IMR-90 (cell line): Measurements from ENCODE around the gene PCID2. TPM values are rescaled to one million over a fixed set of nuclear protein-coding genes. Genes with fewer than 3 reads are reported as not detected.
A peak's percentile ranks its signal among the peaks of the same experiment; 100 is the strongest.

Experiments used
- ATAC-seq: fragments of 200-7000 bp; cut with Tn5 transposase; 2 replicates; pipeline ENCODE4 v1.9.1; 2020; ENCODE audit warnings: low read depth, mild to moderate bottlenecking, moderate library complexity
- BruUV-seq: library from RNA; stranded (reverse); fragments of 400-500 nt; replicated peaks from 2 replicates; lab custom pipeline; 2021; lab: Mats Ljungman, UMichigan
- CTCF ChIA-PET: fragments of 300-600 bp; formaldehyde crosslinking; extraction: SDS; loops from one replicate; lab custom pipeline; 2021; ENCODE audit warnings: antibody characterized with exemption; lab: Yijun Ruan, JAX
- POLR2A ChIA-PET: fragments of 300-600 bp; sonication (Branson Sonifier 250); formaldehyde crosslinking; loops from one replicate; lab custom pipeline; 2022; ENCODE audit warnings: antibody characterized with exemption; ENCODE audit not compliant: unreplicated experiment; lab: Charles Lee
- DNase-seq: peaks from one replicate; pipeline ENCODE4 v3.0.0; 2013
- H2AFZ ChIP-seq: replicated peaks from 2 replicates; pipeline ENCODE3; 2013; ENCODE audit warnings: low read length, mild to moderate bottlenecking; ENCODE audit not compliant: poor library complexity
- H2AK5ac ChIP-seq: 2 replicates; pipeline ENCODE4 v1.6.1; 2013; ENCODE audit warnings: low read depth, low read length, inconsistent platforms
- H2AK9ac ChIP-seq: replicated peaks from 2 replicates; pipeline ENCODE3; 2013; ENCODE audit warnings: mild to moderate bottlenecking, low read depth, low read length, moderate library complexity; ENCODE audit not compliant: poor library complexity
- H2BK120ac ChIP-seq: 2 replicates; pipeline ENCODE4 v1.6.1; 2013; ENCODE audit warnings: low read depth, low read length, inconsistent platforms
- H2BK15ac ChIP-seq: 3 replicates; pipeline ENCODE4 v1.6.1; 2013; ENCODE audit warnings: low read depth, low read length, inconsistent platforms
- H2BK20ac ChIP-seq: 2 replicates; pipeline ENCODE4 v1.6.1; 2013; ENCODE audit warnings: low read depth, mild to moderate bottlenecking, inconsistent platforms, low read length, moderate library complexity
- H2BK5ac ChIP-seq: 2 replicates; pipeline ENCODE4 v1.6.1; 2013; ENCODE audit warnings: mild to moderate bottlenecking, low read depth, low read length, inconsistent platforms; ENCODE audit not compliant: poor library complexity, severe bottlenecking
- H3K14ac ChIP-seq: replicated peaks from 2 replicates; pipeline ENCODE4 v1.6.1; 2013; ENCODE audit warnings: low read depth, low read length, inconsistent platforms
- H3K18ac ChIP-seq: 2 replicates; pipeline ENCODE4 v1.6.1; 2013; ENCODE audit warnings: low read depth, low read length, control low read depth
- H3K23ac ChIP-seq: 2 replicates; pipeline ENCODE4 v1.6.1; 2013; ENCODE audit warnings: low read depth, low read length, inconsistent platforms
- H3K27ac ChIP-seq: 2 replicates; pipeline ENCODE4 v1.5.1; 2013; ENCODE audit warnings: mild to moderate bottlenecking, control low read depth, low read length; ENCODE audit not compliant: insufficient read depth
- H3K27me3 ChIP-seq: 2 replicates; pipeline ENCODE4 v1.6.1; 2013; ENCODE audit warnings: low read length; ENCODE audit not compliant: control insufficient read depth, insufficient read depth
- H3K36me3 ChIP-seq: 2 replicates; pipeline ENCODE4 v1.6.1; 2013; ENCODE audit warnings: low read length, mixed read lengths; ENCODE audit not compliant: control insufficient read depth, insufficient read depth
- H3K4ac ChIP-seq: 2 replicates; pipeline ENCODE4 v1.6.1; 2013; ENCODE audit warnings: low read depth, low read length, inconsistent platforms
- H3K4me1 ChIP-seq: 2 replicates; pipeline ENCODE4 v1.6.1; 2013; ENCODE audit warnings: low read length, mixed read lengths; ENCODE audit not compliant: control insufficient read depth, insufficient read depth
- H3K4me2 ChIP-seq: 2 replicates; pipeline ENCODE4 v1.6.1; 2013; ENCODE audit warnings: low read depth, mild to moderate bottlenecking, control low read depth, low read length, moderate library complexity
- H3K4me3 ChIP-seq: 2 replicates; pipeline ENCODE4 v1.5.1; 2013; ENCODE audit warnings: low read depth, mild to moderate bottlenecking, control low read depth, low read length, moderate library complexity; ENCODE audit not compliant: insufficient read depth
- H3K56ac ChIP-seq: 2 replicates; pipeline ENCODE4 v1.6.1; 2013; ENCODE audit warnings: low read length, inconsistent platforms; ENCODE audit not compliant: insufficient read depth; ENCODE audit errors: extremely low read depth
- H3K79me1 ChIP-seq, 2 experiments: 2 replicates each; pipeline ENCODE4 v1.6.1; 2013; ENCODE audit warnings: low read length in 2 of 2, inconsistent platforms in 1 of 2, low read depth in 1 of 2
- H3K9ac ChIP-seq: 2 replicates; pipeline ENCODE4 v1.6.1; 2013; ENCODE audit warnings: low read depth, low read length, control low read depth
- H3K9me1 ChIP-seq: 2 replicates; pipeline ENCODE4 v1.6.1; 2013; ENCODE audit warnings: low read length, inconsistent platforms; ENCODE audit not compliant: insufficient read depth
- H3K9me3 ChIP-seq: 2 replicates; pipeline ENCODE4 v1.6.1; 2013; ENCODE audit warnings: low read length; ENCODE audit not compliant: control insufficient read depth, insufficient read depth
- H4K20me1 ChIP-seq: 2 replicates; pipeline ENCODE4 v1.6.1; 2013; ENCODE audit warnings: low read length, inconsistent platforms; ENCODE audit not compliant: insufficient read depth
- H4K5ac ChIP-seq: 2 replicates; pipeline ENCODE4 v1.6.1; 2013; ENCODE audit warnings: mild to moderate bottlenecking, low read depth, low read length, control low read depth
- H4K8ac ChIP-seq, 2 experiments: 2 replicates each; pipeline ENCODE4 v1.6.1; 2013; ENCODE audit warnings: low read depth in 2 of 2, low read length in 2 of 2, control low read depth in 1 of 2, inconsistent platforms in 1 of 2
- H4K91ac ChIP-seq: 2 replicates; pipeline ENCODE4 v1.6.1; 2013; ENCODE audit warnings: low read depth, low read length, inconsistent platforms; ENCODE audit not compliant: insufficient read depth
- BHLHE40 ChIP-seq: fragments of 150-350 bp; IDR thresholded peaks from 2 replicates; pipeline ENCODE4 v1.6.1; 2016; ENCODE audit warnings: mild to moderate bottlenecking, low read depth, low read length
- CEBPB ChIP-seq: IDR thresholded peaks from 2 replicates; pipeline ENCODE4 v1.6.1; 2012; ENCODE audit warnings: low read depth, low read length, improper control_type of control experiment
- CHD1 ChIP-seq: IDR thresholded peaks from 2 replicates; pipeline ENCODE4 v1.6.1; 2012; ENCODE audit warnings: low read depth, low read length, improper control_type of control experiment
- MXI1 ChIP-seq: IDR thresholded peaks from 2 replicates; pipeline ENCODE4 v1.6.1; 2012; ENCODE audit warnings: low read depth, mild to moderate bottlenecking, low read length, moderate library complexity, borderline replicate concordance
- POLR2A ChIP-seq: IDR thresholded peaks from 2 replicates; pipeline ENCODE4 v1.6.1; 2012; ENCODE audit warnings: mild to moderate bottlenecking, low read depth, low read length
- RAD21 ChIP-seq: IDR thresholded peaks from 2 replicates; pipeline ENCODE4 v1.6.1; 2012; ENCODE audit warnings: low read length, improper control_type of control experiment
- USF2 ChIP-seq: fragments of 150-350 bp; IDR thresholded peaks from 2 replicates; pipeline ENCODE4 v1.6.1; 2017; ENCODE audit warnings: mild to moderate bottlenecking, antibody characterized with exemption, low read length, low read depth
- WGBS, 2 experiments: methylation state at CpG; one replicate each; pipeline versions ENCODE4 v1.1.5 to v1.1.7; 2013; ENCODE audit warnings: missing lambda C conversion rate in 2 of 2; ENCODE audit not compliant: insufficient read length in 1 of 2; ENCODE audit errors: extremely low coverage in 2 of 2; 5-methylcytosine and 5-hydroxymethylcytosine counted together
- dilution Hi-C: fragments of 300-500 bp; cut with HindIII; formaldehyde crosslinking; loops from one replicate; pipeline ENCODE4 v1.14.3; 2018; ENCODE audit warnings: low sequenced_read_pairs; ENCODE audit not compliant: unreplicated experiment
- in situ Hi-C: fragments of 300-500 bp; cut with MboI; formaldehyde crosslinking; loops from 3 replicates; pipeline ENCODE4 v1.14.3; 2019; ENCODE audit warnings: low sequenced_read_pairs, inconsistent platforms, mixed read lengths
- intact Hi-C: fragments of 100-400 bp; cut with micrococcal nuclease; formaldehyde crosslinking; loops from 2 replicates; pipeline ENCODE4 v1.10.0; 2022
- polyA plus RNA-seq, 3 experiments: library from polyadenylated mRNA; depleted of rRNA; stranded (reverse); fragments of >200 nt; gene quantifications; 2 replicates each; pipeline ENCODE4 v1.2.3, GENCODE V29; 2012; ENCODE audit warnings: low replicate concordance in 1 of 3
- total RNA-seq: library from RNA; depleted of rRNA; stranded (reverse); fragments of >200 nt; gene quantifications from 2 replicates; pipeline ENCODE4 v1.2.3, GENCODE V29; 2012
- TF ChIP-seq, protein P1 (sequence below): conservative IDR thresholded peaks from 2 replicates; pipeline ENCODE4 v1.5.1; 2012; ENCODE audit warnings: mild to moderate bottlenecking, low read depth, low read length, improper control_type of control experiment

The PCID2 gene
- total and polyA plus RNA-seq, 2 of the 4 experiments (the other 2 are of a cell fraction), result 83.5 to 90.9 TPM

DNA sequence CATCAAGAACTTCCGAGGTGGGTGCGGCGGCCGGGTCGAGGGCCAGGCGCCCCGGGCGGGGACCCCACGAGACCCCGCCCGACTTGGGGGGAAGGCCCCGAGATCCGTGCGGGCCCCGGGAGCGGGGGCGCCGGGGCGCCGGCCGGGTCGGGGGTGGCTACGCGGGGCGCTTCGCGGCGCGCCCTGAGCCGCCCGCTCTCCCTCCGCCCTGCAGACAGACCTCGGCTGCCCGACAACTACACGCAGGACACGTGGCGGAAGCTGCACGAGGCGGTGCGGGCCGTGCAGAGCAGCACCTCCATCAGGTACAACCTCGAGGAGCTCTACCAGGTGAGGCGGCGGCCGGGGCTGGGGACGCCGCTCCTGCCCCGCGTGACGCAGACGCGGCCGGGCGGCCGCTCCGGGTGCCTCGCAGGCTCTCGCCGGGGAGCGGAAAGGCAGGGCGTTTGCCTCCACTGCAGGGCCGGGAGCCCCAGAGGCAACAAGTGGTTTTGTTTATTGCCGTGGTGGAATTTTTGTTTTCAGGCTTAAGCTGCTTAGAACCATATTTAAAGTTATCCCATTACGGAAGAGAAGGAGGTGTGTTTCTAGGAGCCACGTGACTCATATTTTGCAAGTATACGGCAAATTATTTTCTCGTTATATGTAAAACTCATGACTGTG is 1.4 kb upstream of the PCID2 start:
- ATAC-seq, result peak; percentile 16
- Histone ChIP-seq H3K4me2 (peak overlapping the region; percentile 97), H3K14ac (peak overlapping the region; percentile 85), H4K91ac (peak overlapping the region; percentile 43; the same call in 1 of the 2 replicates), H3K56ac (peak overlapping the region; percentile 76; the same call in 1 of the 2 replicates), H3K27me3 (no peaks in the 10 kb centered on the region), H2BK15ac (no peak overlapping the region), H2BK5ac (peak overlapping the region; percentile 67), H3K27ac (peak overlapping the region; percentile 66), H2AFZ (peak overlapping the region; percentile 91), H3K18ac (no peak overlapping the region), H2BK120ac (0 out of 2 replicates have a peak overlapping the region, but pooled peaks have one; percentile 22), H3K9me3 (no peaks in the 10 kb centered on the region), H3K4me1 (peaks cover 15% of the 10 kb centered on the region), H4K20me1 (peaks cover 44% of the 10 kb centered on the region), H3K4me3 (peak overlapping the region; percentile 96), H3K79me1 (peaks cover 16 to 50% of the 10 kb centered on the region in 2 experiments), H4K5ac (peak overlapping the region; percentile 54), H4K8ac (peak overlapping the region in 1 of 2 experiments; percentile 70; a peak in 2 of 4 replicates), H2BK20ac (no peak overlapping the region), H3K4ac (peak overlapping the region; percentile 77), H3K36me3 (peaks cover 5% of the 10 kb centered on the region), H3K9me1 (peaks cover 14% of the 10 kb centered on the region), H2AK5ac (peak overlapping the region; percentile 36), H3K9ac (peak overlapping the region; percentile 67), H3K23ac (peak overlapping the region; percentile 53; the same call in 1 of the 2 replicates), H2AK9ac (peak overlapping the region; percentile 96)
- TF ChIP-seq BHLHE40 (no peak), POLR2A (no peak; the same call in 1 of the 2 replicates), RAD21 (peak; percentile 17; the same call in 1 of the 2 replicates), CEBPB (peak; percentile 48), USF2 (peak; percentile 84), CHD1 (peak; percentile 87; the same call in 1 of the 2 replicates), MXI1 (peak; percentile 95)
- TF ChIP-seq, protein P1, sequence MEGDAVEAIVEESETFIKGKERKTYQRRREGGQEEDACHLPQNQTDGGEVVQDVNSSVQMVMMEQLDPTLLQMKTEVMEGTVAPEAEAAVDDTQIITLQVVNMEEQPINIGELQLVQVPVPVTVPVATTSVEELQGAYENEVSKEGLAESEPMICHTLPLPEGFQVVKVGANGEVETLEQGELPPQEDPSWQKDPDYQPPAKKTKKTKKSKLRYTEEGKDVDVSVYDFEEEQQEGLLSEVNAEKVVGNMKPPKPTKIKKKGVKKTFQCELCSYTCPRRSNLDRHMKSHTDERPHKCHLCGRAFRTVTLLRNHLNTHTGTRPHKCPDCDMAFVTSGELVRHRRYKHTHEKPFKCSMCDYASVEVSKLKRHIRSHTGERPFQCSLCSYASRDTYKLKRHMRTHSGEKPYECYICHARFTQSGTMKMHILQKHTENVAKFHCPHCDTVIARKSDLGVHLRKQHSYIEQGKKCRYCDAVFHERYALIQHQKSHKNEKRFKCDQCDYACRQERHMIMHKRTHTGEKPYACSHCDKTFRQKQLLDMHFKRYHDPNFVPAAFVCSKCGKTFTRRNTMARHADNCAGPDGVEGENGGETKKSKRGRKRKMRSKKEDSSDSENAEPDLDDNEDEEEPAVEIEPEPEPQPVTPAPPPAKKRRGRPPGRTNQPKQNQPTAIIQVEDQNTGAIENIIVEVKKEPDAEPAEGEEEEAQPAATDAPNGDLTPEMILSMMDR, result no peak
- ChIA-PET CTCF (interaction anchor here (0.6 kb wide), 1 partner anchor 81 kb away, joined by 3 read pairs; no protein-coding TSS in a partner anchor), POLR2A (interaction anchor here (1.7 kb wide), 1 partner anchor 23 kb away, joined by 4 read pairs; no protein-coding TSS in a partner anchor)
- BruUV-seq, result no TSS peak
- intact Hi-C loops, result loop anchor here (2.0 kb wide), 2 partner anchors 31 to 57 kb away; no protein-coding TSS in a partner anchor
- WGBS, 2 experiments, result 0% methylated on average over 8 of the region's 67 CpGs; no CpG with 5 or more reads in 1 of the 2 experiments
- in situ Hi-C loops, result no loop called here
- DNase-seq, result peak; percentile 55
- dilution Hi-C loops, result no loop called here
